Heart right ventricle (tissue), 16 donors: ENCODE results near the gene GMDS. TPM values are rescaled to one million over a fixed set of nuclear protein-coding genes. Genes with fewer than 3 reads are reported as not detected.
A peak's percentile ranks its signal among the peaks of the same experiment; 100 is the strongest.

Experiments used
- ATAC-seq, 8 donors: fragments of 200-7000 bp; cut with Tn5 transposase; one replicate each; pipeline ENCODE4 v1.9.1; 2020; ENCODE audit warnings: mild to moderate bottlenecking in 8 of 8, moderate library complexity in 8 of 8, moderate number of reproducible peaks in 1 of 8
- DNase-seq, 2 donors: peaks; one replicate each; pipeline ENCODE4 v3.0.0-alpha.2; 2020
- H3K27ac ChIP-seq, 10 donors: fragments of 200-600 bp; sonication (generic) in 2 of 10; one replicate each; pipeline versions ENCODE4 v1.5.0 to v1.8.0; 2020 to 2022; ENCODE audit warnings: mild to moderate bottlenecking in 3 of 10
- H3K27me3 ChIP-seq, 7 donors: fragments of 200-600 bp; one replicate each; pipeline ENCODE4 v1.8.0; 2021 to 2022; ENCODE audit warnings: mild to moderate bottlenecking in 2 of 7
- H3K36me3 ChIP-seq, 9 donors: fragments of 200-600 bp; sonication (generic) in 1 of 9; one replicate each; pipeline versions ENCODE4 v1.5.0 to v1.8.0; 2020 to 2022; ENCODE audit warnings: mild to moderate bottlenecking in 2 of 9
- H3K4me1 ChIP-seq, 9 donors: fragments of 200-600 bp; sonication (generic) in 1 of 9; one replicate each; pipeline versions ENCODE4 v1.5.0 to v1.8.0; 2020 to 2022; ENCODE audit warnings: mild to moderate bottlenecking in 4 of 9
- H3K4me3 ChIP-seq, 10 donors: fragments of 200-600 bp; sonication (generic) in 2 of 10; one replicate each; pipeline versions ENCODE4 v1.5.0 to v1.8.0; 2020 to 2022; ENCODE audit warnings: mild to moderate bottlenecking in 7 of 10, moderate library complexity in 2 of 10
- H3K9me3 ChIP-seq, 11 donors: fragments of 200-600 bp in 10 of 11; sonication (generic) in 2 of 11; one replicate each; pipeline versions ENCODE4 v1.5.0 to v1.8.0; 2013 to 2022; ENCODE audit warnings: mild to moderate bottlenecking in 2 of 11, control low read depth in 1 of 11, moderate library complexity in 1 of 11
- CTCF ChIP-seq, 9 donors: fragments of 200-600 bp; sonication (generic) in 2 of 9; IDR thresholded peaks; one replicate each; pipeline versions ENCODE4 v1.5.0 to v1.8.0; 2021 to 2022; ENCODE audit warnings: antibody characterized with exemption in 9 of 9, mild to moderate bottlenecking in 5 of 9, moderate library complexity in 1 of 9
- WGBS, 2 donors: extraction: QIAGEN DNeasy Blood & Tissue Kit; methylation state at CpG; one replicate each; pipeline ENCODE4 v1.1.7; 2013; ENCODE audit warnings: inconsistent platforms in 1 of 2; 5-methylcytosine and 5-hydroxymethylcytosine counted together
- intact Hi-C, 10 donors: fragments of 100-400 bp; cut with DNase I; formaldehyde crosslinking; loops; one replicate each; pipeline versions ENCODE4 v1.11.1 to v1.14.2; 2022
- polyA plus RNA-seq, 2 donors: library from polyadenylated mRNA; stranded (reverse); fragments of 200-250 nt; gene quantifications; one replicate each; pipeline ENCODE4 v1.2.3, GENCODE V29; 2013
- total RNA-seq, 10 donors: library from RNA; stranded (reverse); fragmentation: NEBNext Ultra II Directional in 3 of 10; extraction: Animal tissue kit (Norgen Biotek cat#: 25700) in 3 of 10; gene quantifications; one replicate each; pipeline versions ENCODE4 v1.2.1 to v1.2.4, GENCODE V29; 2021 to 2023
- donor health status: Arrhythmogenic right ventricular cardiomyopathy.
- donor health status: ischemic (EF 13 %, LVEDD 7.1; RV severe dilation, severe dysfunction).
- donor health status: healthy with polysubstance abuse.
- donor health status: DM: no; HTN: yes; CAD: no.
- donor health status: DM: no; HTN: no; CAD: no.
- donor health status: ischemic (EF 25% LVEDD 6.9; RV normal size, moderate dysfunction).
- donor health status: ischemic (EF 25% LVEDD 5.7; RV mildly dilated, moderate dysfunction).
- donor health status: healthy.
- donor health status: DM: yes; HTN: yes; CAD: no.
- donor health status: Ischemic cardiomyopathy.
- donor health status: ischemic (EF 35%, LVEDD 5.7; RV mildly dilated, moderate dysfunction).
- donor health status: nonischemic (EF 11% LVEDD 7.7; RV severe dilation, severe dysfunction).
- donor health status: DM: yes; HTN: yes; CAD: no.
- donor health status: PGD.
- donor health status: ischemic (EF 29% LVEDD 5.4; RV normal size, mild dysfunction).
- donor health status: nonischemic (EF 23%, LVEDD 6.1; RV moderate dilation, normal function).

The GMDS gene
- total and polyA plus RNA-seq, 12 donors, result 5.0 to 10.6 (median 6.9) TPM

GRCh38 chr6:1597121-1597744 is 648.2 kb downstream of the GMDS start:
- DNase-seq (no peak), ATAC-seq (no peak)
- intact Hi-C loops, result loop anchor here in 9 of 10 donors (1.0 to 10.0 kb wide), 16 partner anchors 598 to 1155 kb away; partner anchors contain the start of gene MYLK4 (in 2 of the 9)
- peaks cover 0 to 11% (median 7%) of the 10 kb centered on the region in 9 donors for H3K4me1 ChIP-seq
- no peak for TF ChIP-seq CTCF (IDR thresholded peaks at IDR 0.05)
- no peak overlapping the region for H3K4me3 ChIP-seq
- H3K9me3 ChIP-seq, result no peaks in the 10 kb centered on the region
- peaks cover 4 to 91% (median 62%) of the 10 kb centered on the region in 7 donors for H3K27me3 ChIP-seq
- H3K36me3 ChIP-seq, result no peaks in the 10 kb centered on the region
- no peak overlapping the region for H3K27ac ChIP-seq
- 68 to 75% methylated on average over 8 of the region's 8 CpGs for WGBS, 2 donors

GRCh38 chr6:1596088-1596852 is 649.1 kb downstream of the GMDS start:
- peak; percentile 86 to 98 (median 94) for TF ChIP-seq CTCF (IDR thresholded peaks at IDR 0.05)
- 8 to 10% methylated on average over 25 of the region's 25 CpGs for WGBS, 2 donors
- intact Hi-C loops, result loop anchor here in 9 of 10 donors (1.0 to 10.0 kb wide), 16 partner anchors 599 to 1156 kb away; partner anchors contain the start of gene MYLK4 (in 2 of the 9)
- DNase-seq (peak; percentile 58 to 61), ATAC-seq (peak; percentile 73 to 90 (median 82))
- H3K4me3 ChIP-seq, result peak overlapping the region in 9 of 10 donors; percentile 7 to 47 (median 33)
- H3K36me3 ChIP-seq, result no peaks in the 10 kb centered on the region
- no peak overlapping the region for H3K27ac ChIP-seq
- H3K27me3 ChIP-seq, result peaks cover 4 to 81% (median 52%) of the 10 kb centered on the region in 7 donors
- peaks cover 0 to 11% (median 7%) of the 10 kb centered on the region in 9 donors for H3K4me1 ChIP-seq
- no peaks in the 10 kb centered on the region for H3K9me3 ChIP-seq

- no peak for TF ChIP-seq CTCF (IDR thresholded peaks at IDR 0.05)
- Histone ChIP-seq H3K9me3 (no peaks in the 10 kb centered on the region), H3K27ac (no peak overlapping the region), H3K27me3 (peaks cover 4 to 73% (median 45%) of the 10 kb centered on the region in 7 donors), H3K4me3 (peak overlapping the region in 9 of 10 donors; percentile 7 to 47 (median 33)), H3K4me1 (peaks cover 0 to 11% (median 7%) of the 10 kb centered on the region in 9 donors), H3K36me3 (no peaks in the 10 kb centered on the region)
- peak in 1 of 8 donors; percentile 20 for ATAC-seq
- intact Hi-C loops, result loop anchor here in 9 of 10 donors (1.0 to 10.0 kb wide), 16 partner anchors 599 to 1157 kb away; partner anchors contain the start of gene MYLK4 (in 2 of the 9)
- DNase-seq, result no peak
- WGBS, 2 donors, result 55% methylated on average over 28 of the region's 28 CpGs
Observed at GRCh38 chr6:1595271-1596087, 649.9 kb downstream of the GMDS start.
